DMS153 treated with DMSO at 0.1 percent for 48 hours (cell line): ENCODE measurements around the gene VAT1L.

Experiments used
- DNase-seq: peaks from one replicate; lab custom pipeline; 2025; ENCODE audit not compliant: unreplicated experiment; lab: John Stamatoyannopoulos, UW

VAT1L gene

GRCh38 chr16:77868052-77868451 lies 79.7 kb downstream of the VAT1L start:
- no peak for DNase-seq

GRCh38 chr16:77868478-77868877 lies 80.1 kb downstream of the VAT1L start:
- no peak for DNase-seq

GRCh38 chr16:77869997-77870813 lies 81.8 kb downstream of the VAT1L start:
- no peak for DNase-seq

- DNase-seq = no peak
Observed at GRCh38 chr16:77871932-77872331, 83.6 kb downstream of the VAT1L start.

- DNase-seq = no peak
Observed at GRCh38 chr16:77873066-77873465, 84.7 kb downstream of the VAT1L start.

- no peak for DNase-seq
Observed at GRCh38 chr16:77874347-77874746, 86.0 kb downstream of the VAT1L start.

- no peak for DNase-seq
Observed at GRCh38 chr16:77876776-77877175, 88.4 kb downstream of the VAT1L start.

GRCh38 chr16:77877712-77878347 lies 89.5 kb downstream of the VAT1L start:
- no peak for DNase-seq

GRCh38 chr16:77881355-77882030 lies 93.1 kb downstream of the VAT1L start:
- DNase-seq = no peak

- no peak for DNase-seq
Observed at GRCh38 chr16:77882358-77882757, 94.0 kb downstream of the VAT1L start.

GRCh38 chr16:77885571-77886295 lies 97.4 kb downstream of the VAT1L start:
- no peak for DNase-seq

GRCh38 chr16:77888871-77889270 lies 100.5 kb downstream of the VAT1L start:
- DNase-seq = no peak

GRCh38 chr16:77890075-77890474 lies 101.7 kb downstream of the VAT1L start:
- no peak for DNase-seq

GRCh38 chr16:77894162-77894561 lies 105.8 kb downstream of the VAT1L start:
- no peak for DNase-seq

- DNase-seq = no peak
Observed at GRCh38 chr16:77895962-77896361, 107.6 kb downstream of the VAT1L start.

GRCh38 chr16:77896415-77897128 lies 108.2 kb downstream of the VAT1L start:
- DNase-seq = peak; percentile 96

- no peak for DNase-seq
Observed at GRCh38 chr16:77897129-77897437, 108.7 kb downstream of the VAT1L start.

- no peak for DNase-seq
Observed at GRCh38 chr16:77897831-77898605, 109.7 kb downstream of the VAT1L start.

- DNase-seq = no peak
Observed at GRCh38 chr16:77898671-77899211, 110.4 kb downstream of the VAT1L start.

GRCh38 chr16:77899416-77899815 lies 111.1 kb downstream of the VAT1L start:
- no peak for DNase-seq
